Activated T-helper 1 cell treated with anti-CD3 and anti-CD28 coated beads, Interleukin-12 subunit alpha, Interleukin-12 subunit beta, Interleukin-2, Interleukin-4 antibody, amounts not matched to agents 30 ng/mL and 10 ng/mL and 1 ng/mL, durations not matched to agents 14 hours and 24 hours and 36 hours (primary cell): Measurements from ENCODE around the gene NT5C1B. TPM values are rescaled to one million over a fixed set of nuclear protein-coding genes. Genes with fewer than 3 reads are reported as not detected.

Source experiments
- DNase-seq: peaks from one replicate; pipeline ENCODE4 v3.0.0; 2021; ENCODE audit warnings: low spot score
- H3K27ac Mint-ChIP-seq: one replicate; pipeline ENCODE4 v1.8.0; 2021; ENCODE audit warnings: mild to moderate bottlenecking, mixed read lengths
- H3K27me3 Mint-ChIP-seq: one replicate; pipeline ENCODE4 v1.8.0; 2022; ENCODE audit warnings: mild to moderate bottlenecking, moderate library complexity, mixed read lengths; ENCODE audit not compliant: insufficient read depth
- H3K36me3 Mint-ChIP-seq: one replicate; pipeline ENCODE4 v1.8.0; 2021; ENCODE audit warnings: low read depth, mixed read lengths
- H3K4me1 Mint-ChIP-seq: one replicate; pipeline ENCODE4 v1.8.0; 2021; ENCODE audit warnings: low read depth, mixed read lengths
- H3K4me3 Mint-ChIP-seq: one replicate; pipeline ENCODE4 v1.8.0; 2021; ENCODE audit warnings: mild to moderate bottlenecking, moderate library complexity, mixed read lengths
- H3K9me3 Mint-ChIP-seq: one replicate; pipeline ENCODE4 v1.8.0; 2021; ENCODE audit warnings: mixed read lengths
- intact Hi-C: fragments of 100-400 bp; cut with micrococcal nuclease; formaldehyde crosslinking; loops from one replicate; pipeline ENCODE4 v1.15.1; 2024
- total RNA-seq: library from RNA; stranded (reverse); gene quantifications from 2 replicates; pipeline ENCODE4 v1.2.3, GENCODE V29; 2022

Gene NT5C1B
- total RNA-seq, 1 donor from 2014 or later: not detected

GRCh38 chr2:18517386-18517785 lies 72.0 kb downstream of the NT5C1B start:
- no peaks in the 10 kb centered on the region for H3K4me1 Mint-ChIP-seq
- no peak overlapping the region for H3K27ac Mint-ChIP-seq
- H3K4me3 Mint-ChIP-seq: no peak overlapping the region
- DNase-seq: no peak
- H3K27me3 Mint-ChIP-seq: peaks cover 7% of the 10 kb centered on the region
- no peaks in the 10 kb centered on the region for H3K9me3 Mint-ChIP-seq
- no peaks in the 10 kb centered on the region for H3K36me3 Mint-ChIP-seq
- intact Hi-C loops: no loop called here

- H3K27ac Mint-ChIP-seq: no peak overlapping the region
- intact Hi-C loops: no loop called here
- no peak for DNase-seq
- no peaks in the 10 kb centered on the region for H3K36me3 Mint-ChIP-seq
- H3K9me3 Mint-ChIP-seq: no peaks in the 10 kb centered on the region
- H3K4me3 Mint-ChIP-seq: no peak overlapping the region
- H3K27me3 Mint-ChIP-seq: peaks cover 5% of the 10 kb centered on the region
- no peaks in the 10 kb centered on the region for H3K4me1 Mint-ChIP-seq
These were observed 73.3 kb downstream of the NT5C1B start for GRCh38 chr2:18516112-18516511.

GRCh38 chr2:18514526-18515461 lies 74.6 kb downstream of the NT5C1B start:
- peaks cover 14% of the 10 kb centered on the region for H3K27me3 Mint-ChIP-seq
- no peak overlapping the region for H3K4me3 Mint-ChIP-seq
- H3K36me3 Mint-ChIP-seq: no peaks in the 10 kb centered on the region
- intact Hi-C loops: no loop called here
- H3K9me3 Mint-ChIP-seq: no peaks in the 10 kb centered on the region
- H3K27ac Mint-ChIP-seq: no peak overlapping the region
- H3K4me1 Mint-ChIP-seq: no peaks in the 10 kb centered on the region
- no peak for DNase-seq

Other genes with a start within 250 kb of the NT5C1B start
- 12.4 and 14.5 TPM in 2 replicates for gene RDH14, start 28.9 kb downstream of the NT5C1B start, total RNA-seq